HG02588 (cell line): Measurements from ENCODE around the gene MICAL2.
"Not testable (repeated sequence)": the region's sequence is repeated elsewhere in the genome, so short reads cannot be mapped to it uniquely, and the experiment has no call there.

Experiments
- ATAC-seq: cut with Tn5 transposase; IDR thresholded peaks from one replicate; pipeline ENCODE4 v1.9.1; 2021; ENCODE audit warnings: mild to moderate bottlenecking, moderate library complexity; ENCODE audit not compliant: unreplicated experiment

Gene MICAL2

DNA sequence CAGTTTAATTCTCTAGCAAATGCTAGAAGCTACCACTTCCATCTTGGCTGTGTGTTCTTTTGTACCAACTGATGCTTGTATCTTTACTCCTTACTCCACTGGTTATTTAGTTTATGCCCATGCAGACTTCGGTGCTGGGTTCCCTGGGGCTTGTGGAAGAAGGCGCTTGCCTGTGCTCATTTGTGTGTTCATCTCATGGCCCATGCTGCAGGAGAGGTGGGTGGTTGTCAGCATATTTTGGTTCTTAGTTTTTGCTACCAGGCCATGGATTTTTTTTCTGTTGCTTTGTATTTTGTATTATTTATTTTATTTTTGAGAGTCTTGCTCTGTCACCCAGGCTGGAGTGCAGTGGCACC lies 22.4 kb downstream of the MICAL2 start:
- ATAC-seq = no peak

DNA sequence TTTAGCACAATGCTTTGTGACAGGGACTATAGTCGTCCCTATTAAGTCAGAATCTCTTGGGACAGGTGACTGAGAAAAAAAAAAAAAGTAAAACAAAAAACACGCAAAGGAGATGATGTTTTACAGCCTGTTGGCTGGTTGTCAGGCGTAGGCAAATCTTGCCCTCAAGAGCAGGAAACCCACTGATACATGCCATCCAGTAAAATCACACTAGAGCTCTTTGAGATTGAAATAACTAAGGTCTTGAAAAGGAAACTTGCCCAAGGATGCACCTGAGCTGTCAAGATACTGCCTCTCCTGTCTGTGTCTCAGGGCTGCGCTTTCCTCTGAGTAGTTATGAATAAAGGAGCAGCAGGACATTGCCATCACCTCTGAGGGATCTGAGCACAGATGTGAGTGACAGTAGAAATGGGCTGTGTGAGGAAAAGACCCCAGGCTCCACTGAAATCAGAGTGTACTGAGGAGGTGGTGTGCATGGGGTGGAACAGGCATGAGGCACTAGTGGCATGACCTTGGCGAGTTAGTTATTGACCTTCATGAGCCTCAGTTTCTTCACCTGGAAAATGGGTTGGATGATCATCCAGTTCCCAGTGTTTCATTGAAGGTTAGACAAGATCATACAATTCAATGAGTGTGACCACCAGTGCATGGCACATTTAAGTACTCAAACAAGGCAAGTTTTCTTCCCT lies 23.3 kb downstream of the MICAL2 start:
- ATAC-seq = no peak

DNA sequence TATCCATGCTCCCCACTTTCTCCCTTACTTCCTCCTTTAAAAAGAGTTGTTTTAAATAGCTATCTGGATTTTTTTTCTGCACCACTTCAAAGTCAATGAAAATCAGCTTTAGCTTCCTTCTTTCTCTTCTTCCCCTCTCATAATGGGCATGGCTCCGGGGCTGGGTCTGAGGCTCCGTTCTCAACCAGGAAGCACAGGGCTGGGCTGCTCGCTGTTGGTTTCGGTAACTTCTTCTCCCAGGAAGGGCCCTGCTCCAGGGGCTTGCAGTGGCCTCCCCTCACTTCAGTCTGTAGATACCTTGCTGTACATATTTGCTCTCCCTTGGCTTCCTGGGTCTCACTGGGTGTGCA lies 23.8 kb downstream of the MICAL2 start:
- no peak for ATAC-seq

- no peak for ATAC-seq
Measured at GRCh38 chr11:12135185-12135584, 24.8 kb downstream of the MICAL2 start.

GRCh38 chr11:12137005-12137690 lies 26.8 kb downstream of the MICAL2 start:
- no peak for ATAC-seq

DNA sequence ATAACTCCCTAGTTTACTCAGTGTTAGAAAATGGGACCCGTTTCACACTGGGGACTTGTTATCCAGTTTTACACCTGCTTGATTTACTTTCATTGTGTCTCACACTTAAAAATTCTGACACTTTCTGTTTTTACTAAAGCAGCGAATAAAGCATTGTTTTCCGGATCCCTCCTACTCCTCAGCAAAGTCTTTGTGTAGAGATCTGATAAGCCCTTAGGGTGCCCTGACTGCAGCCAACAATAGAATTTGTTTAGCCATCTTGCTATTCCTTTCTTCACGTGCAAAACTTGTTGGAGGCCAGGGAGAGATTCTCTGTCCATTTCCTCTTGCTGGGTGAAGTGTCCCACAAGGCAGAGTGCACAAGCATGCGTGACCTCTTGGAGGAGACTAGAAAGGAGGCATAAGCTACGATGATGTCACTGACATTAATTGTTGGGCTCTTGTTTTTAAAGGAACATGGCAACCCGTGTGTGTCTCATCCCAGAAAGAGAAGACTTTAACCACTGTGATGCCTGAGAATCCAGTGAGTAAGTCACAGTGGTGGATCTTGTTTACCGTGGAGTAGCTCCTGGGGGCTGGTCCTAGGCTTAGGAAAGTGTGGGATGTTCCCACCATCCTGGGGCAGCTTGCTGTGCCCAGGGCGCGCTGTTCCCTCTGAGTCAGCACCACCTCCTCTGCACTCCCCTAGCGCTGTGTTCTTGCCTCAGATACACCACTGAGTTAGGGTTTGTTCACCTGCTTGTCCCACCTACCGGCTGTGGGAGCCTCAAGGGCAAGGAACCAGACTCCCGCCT lies 27.7 kb downstream of the MICAL2 start:
- ATAC-seq = no peak

- ATAC-seq = no peak
Measured at GRCh38 chr11:12139144-12139881, 28.9 kb downstream of the MICAL2 start.

- no peak for ATAC-seq
Measured at GRCh38 chr11:12140186-12140793, 29.9 kb downstream of the MICAL2 start.

- ATAC-seq = no peak
Measured at GRCh38 chr11:12141283-12141682, 30.9 kb downstream of the MICAL2 start.

GRCh38 chr11:12142176-12142575 lies 31.8 kb downstream of the MICAL2 start:
- ATAC-seq = no peak

- no peak for ATAC-seq
Measured at GRCh38 chr11:12142909-12143308, 32.5 kb downstream of the MICAL2 start.

DNA sequence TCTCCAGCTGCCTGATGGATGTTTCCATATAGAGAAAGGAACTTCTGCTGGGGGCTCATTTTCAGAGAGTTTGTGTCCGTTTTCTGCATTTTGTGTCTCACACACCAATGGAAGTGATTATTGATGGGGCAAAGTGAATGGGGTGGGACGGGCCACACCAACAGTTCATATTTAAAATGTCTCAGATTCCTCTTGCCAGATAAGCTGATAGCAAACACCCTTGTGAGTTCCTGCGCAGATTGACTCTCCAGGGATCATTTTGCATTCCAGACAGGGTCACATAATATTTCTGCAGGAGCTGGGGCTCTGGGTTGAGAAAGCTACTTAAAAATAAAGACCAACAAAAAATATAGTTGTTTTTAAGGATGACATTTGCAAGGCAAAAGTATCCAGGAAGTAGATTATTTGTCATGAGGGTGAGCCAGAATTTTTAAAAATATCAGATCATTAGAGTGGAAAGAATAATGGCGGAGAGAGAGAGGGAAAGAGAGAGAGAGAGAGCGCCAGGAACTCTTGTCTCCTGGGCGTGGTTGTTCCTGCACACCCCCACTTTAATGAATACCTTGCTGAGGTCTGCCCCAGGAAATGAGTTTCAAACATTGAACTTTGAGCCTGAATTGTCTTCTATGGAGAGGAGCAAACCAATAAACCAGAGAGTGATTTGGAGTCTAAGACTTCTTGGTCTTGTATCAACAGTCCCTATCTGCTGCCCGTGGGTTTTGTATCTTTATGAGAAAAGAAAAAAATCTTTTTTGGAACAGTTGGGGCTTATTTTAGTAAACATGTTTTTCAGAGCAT lies 33.3 kb downstream of the MICAL2 start:
- no peak for ATAC-seq

- no peak for ATAC-seq
Measured at GRCh38 chr11:12144330-12145174, 34.2 kb downstream of the MICAL2 start.

- ATAC-seq = not testable (repeated sequence)
Measured at GRCh38 chr11:12146678-12147077, 36.3 kb downstream of the MICAL2 start.

GRCh38 chr11:12147827-12148226 lies 37.4 kb downstream of the MICAL2 start:
- no peak for ATAC-seq

DNA sequence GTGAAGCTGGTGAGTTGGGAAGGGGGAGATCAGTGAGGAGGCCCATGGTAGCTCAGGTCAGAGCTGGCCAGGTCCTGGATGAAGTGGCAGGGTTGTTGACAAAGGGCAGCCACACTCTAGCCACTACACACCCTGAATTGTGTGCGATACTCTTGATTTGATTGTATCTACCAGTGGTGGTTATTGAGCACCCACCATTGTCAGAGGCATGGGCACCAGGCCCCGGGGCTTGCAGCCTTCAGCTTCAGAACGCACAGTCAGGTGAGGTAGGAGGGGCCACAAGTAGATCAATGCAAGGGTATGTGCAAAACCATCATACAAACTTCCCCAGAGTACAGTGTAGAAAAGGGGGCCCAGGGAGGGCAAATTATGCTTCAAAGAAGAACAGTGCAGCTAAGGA lies 38.1 kb downstream of the MICAL2 start:
- no peak for ATAC-seq

DNA sequence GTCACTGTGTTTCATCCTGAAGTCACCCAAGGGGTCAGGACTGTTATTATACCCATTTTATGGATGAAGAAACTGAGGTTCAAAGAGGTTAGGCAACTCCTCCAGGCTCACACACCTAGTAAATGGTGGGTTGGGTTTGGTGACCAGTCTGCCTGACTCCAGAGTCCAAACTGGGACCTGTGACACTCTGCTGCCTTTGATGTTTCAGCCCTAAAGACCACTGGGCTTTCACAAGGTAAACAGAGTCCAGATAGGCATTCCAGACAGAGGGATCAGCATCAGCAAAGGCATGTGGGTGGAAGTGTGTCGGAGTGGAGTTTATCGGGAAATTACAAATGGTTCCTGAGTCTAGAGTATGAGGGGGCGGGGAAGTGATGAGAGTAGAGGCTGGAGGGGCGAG lies 38.5 kb downstream of the MICAL2 start:
- ATAC-seq = no peak

DNA sequence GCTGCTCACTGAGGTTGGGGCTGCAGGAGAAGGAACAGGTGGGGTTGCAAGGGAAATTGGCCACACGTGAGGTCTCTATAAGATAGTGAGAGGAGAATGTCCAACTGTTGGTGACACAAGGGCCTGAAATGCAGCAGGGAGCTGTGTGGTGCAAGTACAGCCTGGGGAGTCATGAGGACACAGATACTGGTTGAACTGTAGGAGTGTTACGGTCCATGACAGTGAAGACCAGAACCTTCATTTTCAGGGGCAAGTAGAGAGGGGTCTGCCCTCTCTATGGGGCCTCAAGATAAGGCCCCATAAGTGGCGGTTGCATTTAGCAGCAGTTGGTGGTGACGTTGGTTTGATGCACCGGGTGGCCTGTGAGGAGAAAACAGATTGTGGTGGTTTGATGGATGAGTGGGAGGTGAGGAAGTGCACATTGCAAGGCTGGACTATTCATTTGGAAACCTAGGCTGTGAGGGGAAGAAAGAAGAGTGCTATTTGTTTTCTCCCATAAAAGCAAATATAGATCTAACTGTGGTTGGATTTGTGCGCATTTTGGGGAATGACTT lies 39.4 kb downstream of the MICAL2 start:
- ATAC-seq = peak; percentile 62

GRCh38 chr11:12150831-12151382 lies 40.5 kb downstream of the MICAL2 start:
- no peak for ATAC-seq
